Measurements from ENCODE around the gene ZMAT5.

Gene ZMAT5

DNA sequence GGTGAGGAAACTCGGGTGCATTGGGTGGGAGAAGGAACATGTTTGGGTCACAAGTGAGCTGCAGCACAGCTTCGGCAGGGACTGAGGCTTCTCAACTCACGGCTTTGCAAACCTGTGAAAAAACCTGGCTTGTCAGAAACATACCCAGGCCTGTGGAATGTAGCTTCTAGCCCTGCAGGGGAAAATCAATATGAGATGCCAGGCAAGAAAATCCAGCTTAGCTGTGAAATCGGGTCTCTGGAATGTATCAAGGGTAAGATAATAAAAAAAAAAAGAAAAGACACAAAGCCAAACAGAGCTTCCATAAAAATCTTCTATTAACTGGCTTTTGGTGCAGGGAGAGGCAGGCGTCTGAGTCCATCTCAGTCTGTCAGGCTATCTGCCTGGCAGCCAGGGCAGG lies 28.9 kb upstream of the ZMAT5 start:
- H4K20me1 ChIP-seq (ENCODE audit: insufficient read depth, low read length), result no peaks in the 10 kb centered on the region
- no peak overlapping the region for H3K9ac ChIP-seq (ENCODE audit: low read length)
- no peaks in the 10 kb centered on the region for H3F3A ChIP-seq (ENCODE audit: insufficient read depth, low read length)
- DNase-seq, result no peak
- no peak overlapping the region for H2AFZ ChIP-seq (ENCODE audit: low read length)
- H3K4me1 ChIP-seq (ENCODE audit: low read length), result no peaks in the 10 kb centered on the region
- no peaks in the 10 kb centered on the region for H3K9me3 ChIP-seq (replicated peaks; ENCODE audit: insufficient read depth, low read length)
- H3K4me2 ChIP-seq (ENCODE audit: low read depth, low read length), result no peak overlapping the region
- no peak overlapping the region for H3K27ac ChIP-seq (ENCODE audit: low read length)
- TF ChIP-seq, protein P1, sequence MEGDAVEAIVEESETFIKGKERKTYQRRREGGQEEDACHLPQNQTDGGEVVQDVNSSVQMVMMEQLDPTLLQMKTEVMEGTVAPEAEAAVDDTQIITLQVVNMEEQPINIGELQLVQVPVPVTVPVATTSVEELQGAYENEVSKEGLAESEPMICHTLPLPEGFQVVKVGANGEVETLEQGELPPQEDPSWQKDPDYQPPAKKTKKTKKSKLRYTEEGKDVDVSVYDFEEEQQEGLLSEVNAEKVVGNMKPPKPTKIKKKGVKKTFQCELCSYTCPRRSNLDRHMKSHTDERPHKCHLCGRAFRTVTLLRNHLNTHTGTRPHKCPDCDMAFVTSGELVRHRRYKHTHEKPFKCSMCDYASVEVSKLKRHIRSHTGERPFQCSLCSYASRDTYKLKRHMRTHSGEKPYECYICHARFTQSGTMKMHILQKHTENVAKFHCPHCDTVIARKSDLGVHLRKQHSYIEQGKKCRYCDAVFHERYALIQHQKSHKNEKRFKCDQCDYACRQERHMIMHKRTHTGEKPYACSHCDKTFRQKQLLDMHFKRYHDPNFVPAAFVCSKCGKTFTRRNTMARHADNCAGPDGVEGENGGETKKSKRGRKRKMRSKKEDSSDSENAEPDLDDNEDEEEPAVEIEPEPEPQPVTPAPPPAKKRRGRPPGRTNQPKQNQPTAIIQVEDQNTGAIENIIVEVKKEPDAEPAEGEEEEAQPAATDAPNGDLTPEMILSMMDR (IDR thresholded peaks at IDR 0.05; ENCODE audit: low read length), result no peak
- TF ChIP-seq EZH2 (optimal IDR thresholded peaks at IDR 0.05; ENCODE audit: low read depth, low read length) (no peak), EZH2phosphoT487 (IDR thresholded peaks at IDR 0.05; ENCODE audit: low read length) (no peak)
- no peaks in the 10 kb centered on the region for H3K9me2 ChIP-seq (replicated peaks; ENCODE audit: insufficient read depth, low read length)
- H3K4me3 ChIP-seq (ENCODE audit: low read length), result no peak overlapping the region
- no peaks in the 10 kb centered on the region; the same call in 1 of the 2 replicates for H3K36me3 ChIP-seq (replicated peaks; ENCODE audit: insufficient read depth, low read length)
- H3K79me2 ChIP-seq (ENCODE audit: low read length), result no peaks in the 10 kb centered on the region
- no peaks in the 10 kb centered on the region for H3K27me3 ChIP-seq (replicated peaks; ENCODE audit: insufficient read depth, low read length)

DNA sequence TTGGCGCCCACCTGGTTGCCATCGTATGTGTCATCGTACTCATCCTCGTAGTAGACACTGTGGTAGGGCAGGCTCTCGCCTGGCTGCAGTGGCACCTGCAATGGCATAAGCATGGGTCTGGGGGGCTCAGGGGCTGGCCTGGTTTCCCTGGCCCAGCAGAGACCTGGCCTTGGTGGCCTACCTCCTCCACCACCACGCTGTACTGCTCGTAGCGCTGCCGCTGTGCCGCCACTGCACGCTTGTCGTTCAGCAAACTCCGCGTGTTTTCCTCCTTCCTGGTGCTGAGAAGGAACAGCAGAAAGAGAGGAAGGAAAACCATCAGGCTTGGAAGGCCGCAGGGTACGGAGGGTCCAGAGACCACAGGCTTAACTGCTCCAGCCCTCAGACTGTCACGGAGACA lies 26.6 kb upstream of the ZMAT5 start:
- Histone ChIP-seq H3K27me3 (replicated peaks; ENCODE audit: insufficient read depth, low read length) (no peaks in the 10 kb centered on the region), H3K9ac (ENCODE audit: low read length) (no peak overlapping the region), H3K9me3 (replicated peaks; ENCODE audit: insufficient read depth, low read length) (no peaks in the 10 kb centered on the region), H3K4me3 (ENCODE audit: low read length) (no peak overlapping the region), H3K27ac (ENCODE audit: low read length) (no peak overlapping the region), H3K9me2 (replicated peaks; ENCODE audit: insufficient read depth, low read length) (no peaks in the 10 kb centered on the region), H2AFZ (ENCODE audit: low read length) (no peak overlapping the region), H3K79me2 (ENCODE audit: low read length) (no peaks in the 10 kb centered on the region), H3K4me1 (ENCODE audit: low read length) (no peaks in the 10 kb centered on the region), H4K20me1 (ENCODE audit: insufficient read depth, low read length) (no peaks in the 10 kb centered on the region), H3K36me3 (replicated peaks; ENCODE audit: insufficient read depth, low read length) (peaks cover 3% of the 10 kb centered on the region; the same call in 1 of the 2 replicates), H3K4me2 (ENCODE audit: low read depth, low read length) (no peak overlapping the region), H3F3A (ENCODE audit: insufficient read depth, low read length) (no peaks in the 10 kb centered on the region)
- TF ChIP-seq, protein P1 (IDR thresholded peaks at IDR 0.05; ENCODE audit: low read length), result no peak
- TF ChIP-seq EZH2phosphoT487 (IDR thresholded peaks at IDR 0.05; ENCODE audit: low read length), result no peak
- no peak for TF ChIP-seq EZH2 (optimal IDR thresholded peaks at IDR 0.05; ENCODE audit: low read depth, low read length)
- DNase-seq, result no peak

DNA sequence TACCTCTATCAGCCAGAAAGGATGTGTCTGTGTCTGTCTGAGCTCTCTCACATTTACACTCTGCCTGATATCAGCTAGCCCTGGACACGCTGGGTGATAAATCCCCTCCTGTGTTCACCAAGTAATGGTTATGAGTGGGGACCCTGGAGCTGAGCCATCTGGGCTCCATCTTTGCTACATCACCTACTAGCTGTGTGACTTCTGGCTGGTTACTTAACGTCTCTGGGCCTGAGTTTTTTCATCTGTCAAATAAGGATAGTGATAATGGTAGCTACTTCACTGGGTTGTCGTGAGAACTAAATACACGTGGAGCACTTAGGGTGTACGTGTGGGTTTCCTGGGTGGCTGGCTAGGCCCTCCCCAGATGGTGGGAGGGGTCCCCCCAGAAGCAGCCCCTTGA lies 23.3 kb upstream of the ZMAT5 start:
- DNase-seq, result no peak
- H3K27ac ChIP-seq (ENCODE audit: low read length), result no peak overlapping the region
- H3K4me1 ChIP-seq (ENCODE audit: low read length), result no peaks in the 10 kb centered on the region
- H3K9me2 ChIP-seq (replicated peaks; ENCODE audit: insufficient read depth, low read length), result no peaks in the 10 kb centered on the region
- H3K9me3 ChIP-seq (replicated peaks; ENCODE audit: insufficient read depth, low read length), result no peaks in the 10 kb centered on the region
- no peak overlapping the region for H2AFZ ChIP-seq (ENCODE audit: low read length)
- H3K79me2 ChIP-seq (ENCODE audit: low read length), result no peaks in the 10 kb centered on the region
- TF ChIP-seq EZH2 (optimal IDR thresholded peaks at IDR 0.05; ENCODE audit: low read depth, low read length) (no peak), EZH2phosphoT487 (IDR thresholded peaks at IDR 0.05; ENCODE audit: low read length) (no peak)
- TF ChIP-seq, protein P1 (IDR thresholded peaks at IDR 0.05; ENCODE audit: low read length), result no peak
- no peaks in the 10 kb centered on the region for H3K27me3 ChIP-seq (replicated peaks; ENCODE audit: insufficient read depth, low read length)
- no peaks in the 10 kb centered on the region for H3F3A ChIP-seq (ENCODE audit: insufficient read depth, low read length)
- no peak overlapping the region for H3K4me3 ChIP-seq (ENCODE audit: low read length)
- no peak overlapping the region for H3K4me2 ChIP-seq (ENCODE audit: low read depth, low read length)
- peaks cover 3% of the 10 kb centered on the region; the same call in 1 of the 2 replicates for H3K36me3 ChIP-seq (replicated peaks; ENCODE audit: insufficient read depth, low read length)
- H4K20me1 ChIP-seq (ENCODE audit: insufficient read depth, low read length), result no peaks in the 10 kb centered on the region
- H3K9ac ChIP-seq (ENCODE audit: low read length), result no peak overlapping the region

Measured in MM.1S (cell line).